PC-9 (cell line): ENCODE results near the gene ZFP36L1.

Experiments used
- CTCF ChIP-seq: fragments of 200-600 bp; sonication (generic); conservative IDR thresholded peaks from 2 replicates; pipeline ENCODE4 v1.6.1; 2017; ENCODE audit warnings: mixed run types, antibody characterized with exemption, mild to moderate bottlenecking, moderate library complexity
- EZH2 ChIP-seq: fragments of 200-600 bp; sonication (generic); IDR thresholded peaks from 2 replicates; pipeline ENCODE4 v1.8.0; 2017; ENCODE audit warnings: antibody characterized with exemption, low read depth

DNA sequence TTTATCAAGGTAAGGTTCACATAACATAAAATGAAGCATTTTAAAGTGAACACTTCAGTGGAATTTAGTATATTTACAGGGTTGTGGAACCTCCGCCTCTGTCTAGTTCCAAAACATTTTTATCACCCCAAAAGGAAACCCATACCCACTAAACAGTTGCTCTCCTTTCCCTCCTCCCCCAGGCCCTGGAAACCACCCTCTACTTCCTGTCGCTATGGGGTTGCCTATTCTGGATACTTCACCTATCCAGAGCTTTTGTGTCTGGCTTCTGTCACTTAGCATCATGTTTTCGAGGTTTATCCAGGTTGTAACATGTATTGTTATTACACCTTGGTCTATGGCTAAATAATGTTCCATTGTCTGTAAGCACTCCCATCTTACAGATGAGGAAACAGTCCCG is 27.7 kb upstream of the ZFP36L1 start:
- TF ChIP-seq CTCF: no peak
- no peak for TF ChIP-seq EZH2
